Dendritic cell treated with granulocyte-macrophage colony-stimulating factor and Interleukin-4, amounts not matched to agents 40 ng/mL and 50 ng/mL, for 4 days (primary cell): ENCODE results near the gene ZXDB.
"Not testable (repeated sequence)": the region's sequence is repeated elsewhere in the genome, so short reads cannot be mapped to it uniquely, and the experiment has no call there.

Experiments used
- H3K27ac Mint-ChIP-seq: one replicate; pipeline ENCODE4 v1.8.0; 2022; ENCODE audit warnings: mild to moderate bottlenecking, mixed read lengths
- H3K27me3 Mint-ChIP-seq: one replicate; pipeline ENCODE4 v1.8.0; 2022; ENCODE audit warnings: mild to moderate bottlenecking, mixed read lengths
- H3K36me3 Mint-ChIP-seq: one replicate; pipeline ENCODE4 v1.8.0; 2022; ENCODE audit warnings: low read depth, mixed read lengths
- H3K4me1 Mint-ChIP-seq: one replicate; pipeline ENCODE4 v1.8.0; 2022; ENCODE audit warnings: low read depth, mixed read lengths
- H3K4me3 Mint-ChIP-seq: one replicate; pipeline ENCODE4 v1.8.0; 2022; ENCODE audit warnings: mild to moderate bottlenecking, moderate library complexity, mixed read lengths
- H3K9me3 Mint-ChIP-seq: one replicate; pipeline ENCODE4 v1.8.0; 2022; ENCODE audit warnings: mixed read lengths
- intact Hi-C: fragments of 100-400 bp; cut with micrococcal nuclease; formaldehyde crosslinking; loops from one replicate; pipeline ENCODE4 v1.15.0; 2022

The ZXDB gene

GRCh38 chrX:57607295-57608187, 15.7 kb downstream of the ZXDB start:
- H3K9me3 Mint-ChIP-seq = peaks cover 12% of the 10 kb centered on the region
- no peak overlapping the region for H3K4me3 Mint-ChIP-seq
- no peak overlapping the region for H3K27ac Mint-ChIP-seq
- no peaks in the 10 kb centered on the region for H3K27me3 Mint-ChIP-seq
- intact Hi-C loops = no loop called here
- no peaks in the 10 kb centered on the region for H3K36me3 Mint-ChIP-seq
- no peaks in the 10 kb centered on the region for H3K4me1 Mint-ChIP-seq

- intact Hi-C loops, H3K27ac Mint-ChIP-seq, H3K27me3 Mint-ChIP-seq, H3K4me3 Mint-ChIP-seq, H3K36me3 Mint-ChIP-seq, H3K4me1 Mint-ChIP-seq: not testable (repeated sequence)
- peaks cover 62% of the 10 kb centered on the region for H3K9me3 Mint-ChIP-seq
These were observed 21.5 kb downstream of the ZXDB start for GRCh38 chrX:57613351-57613750.

GRCh38 chrX:57629438-57629837, 37.6 kb downstream of the ZXDB start:
- H3K4me1 Mint-ChIP-seq, H3K27ac Mint-ChIP-seq, intact Hi-C loops, H3K4me3 Mint-ChIP-seq, H3K27me3 Mint-ChIP-seq, H3K36me3 Mint-ChIP-seq: not testable (repeated sequence)
- H3K9me3 Mint-ChIP-seq = peaks cover 60% of the 10 kb centered on the region

GRCh38 chrX:57640674-57641016, 48.8 kb downstream of the ZXDB start:
- Mint-ChIP-seq H3K36me3 (no peaks in the 10 kb centered on the region), H3K4me3 (no peak overlapping the region), H3K27ac (no peak overlapping the region), H3K9me3 (peaks cover 39% of the 10 kb centered on the region), H3K27me3 (no peaks in the 10 kb centered on the region), H3K4me1 (no peaks in the 10 kb centered on the region)
- intact Hi-C loops = no loop called here

GRCh38 chrX:57641338-57641737, 49.5 kb downstream of the ZXDB start:
- peaks cover 32% of the 10 kb centered on the region for H3K9me3 Mint-ChIP-seq
- H3K4me1 Mint-ChIP-seq = no peaks in the 10 kb centered on the region
- H3K36me3 Mint-ChIP-seq = no peaks in the 10 kb centered on the region
- H3K27me3 Mint-ChIP-seq = no peaks in the 10 kb centered on the region
- H3K4me3 Mint-ChIP-seq = no peak overlapping the region
- no peak overlapping the region for H3K27ac Mint-ChIP-seq
- intact Hi-C loops = no loop called here

GRCh38 chrX:57643698-57644097, 51.9 kb downstream of the ZXDB start:
- intact Hi-C loops = no loop called here
- Mint-ChIP-seq H3K9me3 (peaks cover 26% of the 10 kb centered on the region), H3K36me3 (no peaks in the 10 kb centered on the region), H3K4me1 (no peaks in the 10 kb centered on the region), H3K27me3 (no peaks in the 10 kb centered on the region), H3K27ac (no peak overlapping the region), H3K4me3 (no peak overlapping the region)

GRCh38 chrX:57647020-57647419, 55.2 kb downstream of the ZXDB start:
- intact Hi-C loops = no loop called here
- no peaks in the 10 kb centered on the region for H3K36me3 Mint-ChIP-seq
- no peaks in the 10 kb centered on the region for H3K27me3 Mint-ChIP-seq
- H3K9me3 Mint-ChIP-seq = no peaks in the 10 kb centered on the region
- H3K4me3 Mint-ChIP-seq = no peak overlapping the region
- no peaks in the 10 kb centered on the region for H3K4me1 Mint-ChIP-seq
- H3K27ac Mint-ChIP-seq = no peak overlapping the region
